Liver (tissue), 3 donors: ENCODE measurements around the gene ZNF219.

ENCODE experiments used
- CTCF ChIP-seq: fragments of 150-350 bp; IDR thresholded peaks from 2 replicates; pipeline ENCODE4 v1.5.1; 2017; ENCODE audit warnings: improper control_type of control experiment, low read depth, low read length; ENCODE audit not compliant: missing input control
- JUND ChIP-seq, 2 donors: IDR thresholded peaks; 2 replicates each; pipeline ENCODE4 v1.6.1; 2016; ENCODE audit warnings: antibody characterized with exemption in 2 of 2
- RAD21 ChIP-seq, 2 donors: IDR thresholded peaks; 2 replicates each; pipeline ENCODE4 v1.6.1; 2016; ENCODE audit warnings: antibody characterized with exemption in 2 of 2, mild to moderate bottlenecking in 2 of 2
- REST ChIP-seq: IDR thresholded peaks from 2 replicates; pipeline ENCODE4 v1.6.1; 2016; ENCODE audit warnings: antibody characterized with exemption, mild to moderate bottlenecking
- TAF1 ChIP-seq: conservative IDR thresholded peaks from 2 replicates; pipeline ENCODE4 v1.6.1; 2016; ENCODE audit warnings: antibody characterized with exemption, mild to moderate bottlenecking
- donor health status: healthy.
- donor health status: healthy.

GRCh38 chr14:21073921-21074320 is 24.5 kb downstream of the ZNF219 start:
- no peak for TF ChIP-seq CTCF
- TF ChIP-seq REST: no peak
- no peak for TF ChIP-seq RAD21 (IDR thresholded peaks at IDR 0.05)
- no peak for TF ChIP-seq JUND (IDR thresholded peaks at IDR 0.05)
- no peak for TF ChIP-seq TAF1
